PFSK-1 (cell line): ENCODE measurements around the gene MTPN.

Source experiments
- FOXP2 ChIP-seq: optimal IDR thresholded peaks from 2 replicates; pipeline ENCODE3; 2011; ENCODE audit warnings: borderline replicate concordance, control low read depth, inconsistent platforms; ENCODE audit not compliant: insufficient read depth; ENCODE audit errors: extremely low read length, extremely low read depth
- POLR2AphosphoS5 ChIP-seq: IDR thresholded peaks from 2 replicates; pipeline ENCODE4 v1.6.1; 2012; ENCODE audit warnings: low read depth, mild to moderate bottlenecking, control low read depth, low read length, moderate library complexity
- REST ChIP-seq, 2 experiments: IDR thresholded peaks; 2 replicates each; pipeline versions ENCODE4 v1.6.1 to v1.8.0; 2011 to 2012; ENCODE audit warnings: low read depth in 2 of 2, low read length in 2 of 2, control low read depth in 1 of 2, inconsistent platforms in 1 of 2, mild to moderate bottlenecking in 1 of 2, moderate library complexity in 1 of 2; ENCODE audit not compliant: insufficient read depth in 1 of 2
- SIN3A ChIP-seq: IDR thresholded peaks from 2 replicates; pipeline ENCODE4 v1.6.1; 2012; ENCODE audit warnings: mild to moderate bottlenecking, low read length, moderate library complexity, borderline replicate concordance; ENCODE audit not compliant: insufficient read depth
- TAF1 ChIP-seq: IDR thresholded peaks from 2 replicates; pipeline ENCODE4 v1.6.1; 2012; ENCODE audit warnings: low read length, control low read depth, borderline replicate concordance; ENCODE audit not compliant: insufficient read depth

Gene MTPN

DNA sequence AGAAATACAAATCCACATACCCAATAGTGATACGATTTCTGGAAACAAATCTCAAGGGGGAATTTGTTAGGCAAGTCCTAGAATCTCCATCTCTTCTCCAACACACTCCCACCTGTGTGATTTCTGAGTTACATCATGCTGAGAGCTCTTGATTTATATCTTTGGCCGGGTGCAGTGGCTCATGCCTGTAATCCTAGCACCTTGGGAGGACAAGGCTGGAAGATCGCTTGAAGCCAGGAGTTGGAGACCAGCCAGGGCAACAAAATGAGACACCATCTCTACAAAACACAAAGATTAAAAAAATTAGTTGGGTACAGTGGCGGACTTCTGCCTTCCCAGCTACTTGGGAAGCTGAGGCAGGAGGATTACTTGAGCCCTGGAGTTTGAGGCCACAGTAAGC is 1.5 kb upstream of the MTPN start:
- no peak for TF ChIP-seq REST (IDR thresholded peaks at IDR 0.05; ENCODE audit: insufficient read depth in 1 of 2, low read depth in 2 of 2, low read length in 2 of 2)

DNA sequence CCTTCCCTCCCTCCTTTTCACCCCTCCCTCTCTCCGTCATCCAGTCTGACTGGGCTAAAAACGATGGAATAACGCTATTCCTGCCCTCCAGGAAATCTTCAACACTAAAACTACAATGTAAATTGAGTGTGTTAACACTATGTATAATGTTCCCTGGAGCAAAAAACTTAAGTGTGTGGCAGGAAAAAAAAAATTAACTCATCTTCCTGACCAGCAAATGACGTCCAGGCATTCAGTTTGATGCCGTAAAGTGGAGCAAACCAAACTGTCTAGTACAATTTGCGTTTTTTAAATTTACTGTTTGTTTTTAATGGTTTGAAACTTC is 545 bp upstream of the MTPN start:
- TF ChIP-seq SIN3A (no peak), REST (IDR thresholded peaks at IDR 0.05; ENCODE audit: insufficient read depth in 1 of 2, low read depth in 2 of 2, low read length in 2 of 2) (no peak), TAF1 (no peak), POLR2AphosphoS5 (no peak), FOXP2 (no peak)

GRCh38 chr7:135976312-135977006 is 700 bp downstream of the MTPN start:
- TF ChIP-seq TAF1, result no peak
- TF ChIP-seq FOXP2, result no peak
- no peak for TF ChIP-seq REST (IDR thresholded peaks at IDR 0.05; ENCODE audit: insufficient read depth in 1 of 2, low read depth in 2 of 2, low read length in 2 of 2)
- no peak for TF ChIP-seq SIN3A
- TF ChIP-seq POLR2AphosphoS5, result no peak

DNA sequence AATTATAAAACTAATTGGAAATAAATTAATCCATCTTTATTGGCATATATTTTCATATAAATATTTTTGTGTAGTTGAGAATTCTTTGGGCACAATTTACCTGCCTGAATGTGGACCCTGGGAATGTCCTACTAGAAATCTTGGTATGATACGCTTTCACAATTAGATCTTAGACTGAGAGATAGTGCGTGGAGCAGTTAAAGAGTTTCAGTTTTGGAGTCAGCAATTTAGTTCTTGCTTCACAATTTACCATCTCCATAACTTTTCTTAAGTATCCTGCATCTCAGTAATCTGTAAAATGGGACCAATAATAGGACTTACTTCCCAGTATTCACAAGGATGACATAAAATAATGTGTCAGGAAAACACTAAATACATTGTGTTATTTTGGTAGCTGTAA is 2.0 kb downstream of the MTPN start:
- TF ChIP-seq REST (IDR thresholded peaks at IDR 0.05; ENCODE audit: insufficient read depth in 1 of 2, low read depth in 2 of 2, low read length in 2 of 2), result no peak
- no peak for TF ChIP-seq SIN3A
- no peak for TF ChIP-seq FOXP2
- TF ChIP-seq TAF1, result no peak
- no peak for TF ChIP-seq POLR2AphosphoS5

DNA sequence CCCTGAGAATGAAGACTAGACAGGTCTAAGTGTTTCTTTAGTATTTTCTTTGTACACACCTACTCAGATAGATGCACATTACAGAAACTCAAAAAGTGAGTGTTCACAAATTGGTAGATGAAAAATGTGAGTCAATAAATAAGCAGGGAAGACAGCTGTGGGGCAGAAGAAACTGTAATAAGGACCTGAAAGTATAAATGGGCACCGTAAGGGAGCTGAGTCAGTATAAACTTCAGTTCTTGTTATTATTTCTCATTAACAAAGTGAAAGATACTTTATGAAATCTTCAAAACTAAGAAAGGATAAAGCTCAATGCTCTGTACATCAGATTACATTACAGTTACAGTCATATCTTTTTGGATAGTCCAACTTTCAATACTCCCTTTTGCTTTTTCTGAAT is 2.5 kb downstream of the MTPN start:
- TF ChIP-seq REST (IDR thresholded peaks at IDR 0.05; ENCODE audit: insufficient read depth in 1 of 2, low read depth in 2 of 2, low read length in 2 of 2), result no peak
- TF ChIP-seq TAF1, result no peak
- no peak for TF ChIP-seq SIN3A
- no peak for TF ChIP-seq POLR2AphosphoS5
- no peak for TF ChIP-seq FOXP2
